CD14-positive monocyte (primary cell): Measurements from ENCODE around the gene ADK. TPM values are rescaled to one million over a fixed set of nuclear protein-coding genes. Genes with fewer than 3 reads are reported as not detected.
A peak's percentile ranks its signal among the peaks of the same experiment; 100 is the strongest.

Experiments
- DNase-seq, 3 donors: peaks; one replicate each; pipeline ENCODE4 v3.0.0-alpha.2; 2011 to 2022
- H2AFZ ChIP-seq: 2 replicates; pipeline ENCODE4 v1.6.0; 2012; ENCODE audit warnings: mild to moderate bottlenecking, low read depth, low read length, inconsistent platforms; ENCODE audit not compliant: insufficient read depth, poor library complexity, severe bottlenecking
- H3K27ac ChIP-seq, 2 donors: 1 replicate in 1 of 2; 2 replicates in 1 of 2; pipeline ENCODE4 v1.5.1; 2012 to 2013; ENCODE audit warnings: low read length in 2 of 2, control low read depth in 1 of 2, inconsistent platforms in 1 of 2, low read depth in 1 of 2, mild to moderate bottlenecking in 1 of 2
- H3K27me3 ChIP-seq, 2 donors: one replicate each; pipeline versions ENCODE4 v1.6.0 to v1.6.1; 2011 to 2013; ENCODE audit warnings: low read length in 2 of 2; ENCODE audit not compliant: control insufficient read depth in 2 of 2, insufficient read depth in 2 of 2
- H3K36me3 ChIP-seq, 2 donors: replicated peaks in 1 of 2; 1 replicate in 1 of 2; 2 replicates in 1 of 2; pipeline versions ENCODE4 v1.5.1 to v1.6.1; 2012 to 2013; ENCODE audit warnings: low read length in 2 of 2, control low read depth in 1 of 2, inconsistent platforms in 1 of 2, mild to moderate bottlenecking in 1 of 2; ENCODE audit not compliant: insufficient read depth in 2 of 2, control insufficient read depth in 1 of 2
- H3K4me1 ChIP-seq, 2 donors: 1 replicate in 1 of 2; 2 replicates in 1 of 2; pipeline versions ENCODE4 v1.5.1 to v1.6.1; 2012 to 2013; ENCODE audit warnings: low read length in 2 of 2, control low read depth in 1 of 2, inconsistent platforms in 1 of 2, mild to moderate bottlenecking in 1 of 2, moderate library complexity in 1 of 2; ENCODE audit not compliant: insufficient read depth in 2 of 2, control insufficient read depth in 1 of 2
- H3K4me2 ChIP-seq: replicated peaks from 2 replicates; pipeline ENCODE3; 2012; ENCODE audit warnings: low read length, moderate library complexity, mild to moderate bottlenecking; ENCODE audit not compliant: poor library complexity, severe bottlenecking; ENCODE audit errors: extremely low read depth
- H3K4me3 ChIP-seq, 3 experiments: fragments of 200-600 bp in 1 of 3; sonication (generic) in 1 of 3; replicated peaks in 1 of 3; 1 replicate in 2 of 3; 2 replicates in 1 of 3; pipeline ENCODE4 v1.5.1; 2011 to 2013; ENCODE audit warnings: low read length in 3 of 3, mild to moderate bottlenecking in 3 of 3, control low read depth in 2 of 3, low read depth in 2 of 3, inconsistent platforms in 1 of 3, moderate library complexity in 1 of 3
- H3K79me2 ChIP-seq: 2 replicates; pipeline ENCODE4 v1.6.0; 2012; ENCODE audit warnings: mild to moderate bottlenecking, control low read depth, inconsistent platforms, low read length, moderate library complexity; ENCODE audit not compliant: insufficient read depth
- H3K9ac ChIP-seq: 2 replicates; pipeline ENCODE4 v1.6.0; 2017; ENCODE audit warnings: low read length, mild to moderate bottlenecking; ENCODE audit not compliant: insufficient read depth, poor library complexity, severe bottlenecking
- H3K9me3 ChIP-seq, 2 donors: replicated peaks in 1 of 2; 1 replicate in 1 of 2; 2 replicates in 1 of 2; pipeline versions ENCODE4 v1.5.1 to v1.6.1; 2012 to 2013; ENCODE audit warnings: low read length in 2 of 2, control low read depth in 1 of 2; ENCODE audit not compliant: control insufficient read depth in 1 of 2, insufficient read depth in 1 of 2
- H4K20me1 ChIP-seq: 2 replicates; pipeline ENCODE4 v1.6.0; 2012; ENCODE audit warnings: mild to moderate bottlenecking, low read length, control low read depth, moderate library complexity; ENCODE audit not compliant: insufficient read depth
- H3K27ac Mint-ChIP-seq, 7 donors: one replicate each; pipeline ENCODE4 v1.8.0; 2020; ENCODE audit warnings: mild to moderate bottlenecking in 7 of 7, mixed read lengths in 7 of 7, moderate library complexity in 6 of 7, inconsistent platforms in 2 of 7
- H3K27me3 Mint-ChIP-seq, 3 donors: one replicate each; pipeline ENCODE4 v1.8.0; 2021 to 2022; ENCODE audit warnings: low read depth in 3 of 3, mild to moderate bottlenecking in 3 of 3, mixed read lengths in 3 of 3, moderate library complexity in 3 of 3, inconsistent platforms in 1 of 3
- H3K36me3 Mint-ChIP-seq, 2 donors: one replicate each; pipeline ENCODE4 v1.8.0; 2020; ENCODE audit warnings: mixed read lengths in 2 of 2, inconsistent platforms in 1 of 2, mild to moderate bottlenecking in 1 of 2
- H3K4me1 Mint-ChIP-seq: one replicate; pipeline ENCODE4 v1.8.0; 2020; ENCODE audit warnings: mild to moderate bottlenecking, mixed read lengths
- H3K4me3 Mint-ChIP-seq, 2 donors: one replicate each; pipeline ENCODE4 v1.8.0; 2020; ENCODE audit warnings: mild to moderate bottlenecking in 2 of 2, mixed read lengths in 2 of 2, moderate library complexity in 1 of 2
- H3K9me3 Mint-ChIP-seq, 7 donors: one replicate each; pipeline ENCODE4 v1.8.0; 2020 to 2022; ENCODE audit warnings: mixed read lengths in 7 of 7, mild to moderate bottlenecking in 6 of 7, moderate library complexity in 6 of 7, inconsistent platforms in 2 of 7
- WGBS: methylation state at CpG from one replicate; pipeline ENCODE4 v1.1.5; 2013; ENCODE audit warnings: missing lambda C conversion rate; ENCODE audit not compliant: insufficient coverage; 5-methylcytosine and 5-hydroxymethylcytosine counted together
- intact Hi-C, 2 donors: fragments of 100-400 bp; cut with micrococcal nuclease; formaldehyde crosslinking; loops; one replicate each; pipeline versions ENCODE4 v1.15.0 to v1.15.1; 2023
- polyA plus RNA-seq, 3 donors: library from polyadenylated mRNA; depleted of rRNA in 1 of 3; unstranded in 2 of 3; stranded (reverse) in 1 of 3; fragments of 300-500 nt in 2 of 3; fragments of >200 nt in 1 of 3; fragmentation: Illumina TruSeq in 2 of 3; gene quantifications; 1 replicate in 2 of 3; 2 replicates in 1 of 3; pipeline ENCODE4 v1.2.3, GENCODE V29; 2012 to 2021
- TF ChIP-seq, protein P1 (sequence below): fragments of 200-600 bp; IDR thresholded peaks from one replicate; pipeline ENCODE4 v1.8.0; 2022; ENCODE audit warnings: antibody characterized with exemption, mild to moderate bottlenecking

Gene ADK
- polyA plus RNA-seq, 3 donors = 6.4 to 38.2 (median 35.7) TPM

DNA sequence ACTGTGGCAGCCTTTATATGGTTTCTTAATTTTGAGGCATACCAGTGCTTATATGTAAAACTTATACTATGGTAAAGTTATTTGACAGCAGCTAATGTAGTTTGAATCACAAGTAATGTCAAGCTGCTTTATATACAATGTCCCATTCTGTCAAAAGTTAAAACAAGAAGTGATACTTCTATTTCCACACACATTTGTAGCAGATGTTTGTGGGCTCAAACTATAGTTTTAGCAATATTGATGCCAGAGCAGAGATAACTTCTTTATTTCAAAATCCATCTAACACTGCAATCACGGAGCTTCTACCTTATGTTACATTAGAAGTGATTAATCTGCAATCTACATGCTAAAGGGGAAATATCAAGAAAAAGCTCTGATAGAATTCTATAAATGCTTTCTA is 149.6 kb downstream of the ADK start:
- Histone ChIP-seq H3K9ac (no peak overlapping the region), H2AFZ (no peak overlapping the region), H3K27ac (peak overlapping the region; percentile 45 to 64), H3K36me3 (no peaks in the 10 kb centered on the region), H3K4me1 (peaks cover 15 to 16% of the 10 kb centered on the region in 2 donors), H3K4me2 (no peak overlapping the region), H3K9me3 (no peaks in the 10 kb centered on the region), H3K4me3 (no peak overlapping the region), H3K79me2 (no peaks in the 10 kb centered on the region), H3K27me3 (no peaks in the 10 kb centered on the region), H4K20me1 (no peaks in the 10 kb centered on the region)
- Mint-ChIP-seq H3K27ac (peak overlapping the region; percentile 41 to 92 (median 80)), H3K27me3 (peaks cover 0 to 1% (median 0%) of the 10 kb centered on the region in 3 donors), H3K9me3 (peaks cover 0 to 5% (median 3%) of the 10 kb centered on the region in 7 donors), H3K4me3 (no peak overlapping the region), H3K4me1 (peaks cover 19% of the 10 kb centered on the region), H3K36me3 (peaks cover 0 to 5% of the 10 kb centered on the region in 2 donors)
- intact Hi-C loops = no loop called here
- no CpG with 5 or more reads among the region's 1 CpG for WGBS
- TF ChIP-seq, protein P1, sequence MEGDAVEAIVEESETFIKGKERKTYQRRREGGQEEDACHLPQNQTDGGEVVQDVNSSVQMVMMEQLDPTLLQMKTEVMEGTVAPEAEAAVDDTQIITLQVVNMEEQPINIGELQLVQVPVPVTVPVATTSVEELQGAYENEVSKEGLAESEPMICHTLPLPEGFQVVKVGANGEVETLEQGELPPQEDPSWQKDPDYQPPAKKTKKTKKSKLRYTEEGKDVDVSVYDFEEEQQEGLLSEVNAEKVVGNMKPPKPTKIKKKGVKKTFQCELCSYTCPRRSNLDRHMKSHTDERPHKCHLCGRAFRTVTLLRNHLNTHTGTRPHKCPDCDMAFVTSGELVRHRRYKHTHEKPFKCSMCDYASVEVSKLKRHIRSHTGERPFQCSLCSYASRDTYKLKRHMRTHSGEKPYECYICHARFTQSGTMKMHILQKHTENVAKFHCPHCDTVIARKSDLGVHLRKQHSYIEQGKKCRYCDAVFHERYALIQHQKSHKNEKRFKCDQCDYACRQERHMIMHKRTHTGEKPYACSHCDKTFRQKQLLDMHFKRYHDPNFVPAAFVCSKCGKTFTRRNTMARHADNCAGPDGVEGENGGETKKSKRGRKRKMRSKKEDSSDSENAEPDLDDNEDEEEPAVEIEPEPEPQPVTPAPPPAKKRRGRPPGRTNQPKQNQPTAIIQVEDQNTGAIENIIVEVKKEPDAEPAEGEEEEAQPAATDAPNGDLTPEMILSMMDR = no peak
- DNase-seq = peak; percentile 17 to 47 (median 33)

DNA sequence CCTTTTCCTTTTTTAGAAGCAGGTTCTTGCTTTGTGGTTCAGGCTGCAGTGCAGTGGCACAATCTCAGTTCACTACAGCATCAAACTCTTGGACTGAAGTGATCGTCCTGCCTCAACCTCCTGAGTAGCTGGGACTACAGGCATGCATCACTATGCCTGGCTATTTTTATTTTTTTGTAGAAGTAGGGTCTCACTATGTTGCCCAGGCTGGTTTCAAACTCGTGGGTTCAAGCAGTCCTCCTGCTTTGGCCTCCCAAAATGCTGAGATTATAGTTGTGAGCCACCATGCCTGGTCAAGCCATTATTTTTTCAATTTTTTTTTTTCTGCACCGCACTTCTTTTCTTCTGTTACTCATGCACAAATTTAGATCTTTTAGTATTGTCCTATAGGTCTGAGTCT is 154.7 kb downstream of the ADK start:
- Histone ChIP-seq H3K27me3 (no peaks in the 10 kb centered on the region), H3K4me2 (no peak overlapping the region), H4K20me1 (no peaks in the 10 kb centered on the region), H3K27ac (no peak overlapping the region), H3K9ac (no peak overlapping the region), H3K36me3 (no peaks in the 10 kb centered on the region), H3K79me2 (no peaks in the 10 kb centered on the region), H3K4me3 (no peak overlapping the region), H3K4me1 (peaks cover 5 to 6% of the 10 kb centered on the region in 2 donors), H3K9me3 (no peaks in the 10 kb centered on the region), H2AFZ (no peak overlapping the region)
- Mint-ChIP-seq H3K27me3 (no peaks in the 10 kb centered on the region), H3K36me3 (peaks cover 2 to 5% of the 10 kb centered on the region in 2 donors), H3K4me3 (no peak overlapping the region), H3K9me3 (no peaks in the 10 kb centered on the region), H3K27ac (peak overlapping the region in 1 of 7 donors; percentile 10), H3K4me1 (peaks cover 9% of the 10 kb centered on the region)
- no peak for DNase-seq
- TF ChIP-seq, protein P1 = no peak
- intact Hi-C loops = no loop called here
- WGBS = 88% methylated on average over 2 of the region's 3 CpGs
